ENCODE data around the gene SETDB1.
"Not testable (repeated sequence)": the region's sequence is repeated elsewhere in the genome, so short reads cannot be mapped to it uniquely, and the experiment has no call there.

GRCh38 chr1:150883121-150883520, 43.0 kb upstream of the SETDB1 start:
- not testable (repeated sequence) for TF ChIP-seq CTCF (IDR thresholded peaks at IDR 0.05; ENCODE audit: poor library complexity); EZH2 (IDR thresholded peaks at IDR 0.05; ENCODE audit: borderline replicate concordance); EZH2phosphoT487 (IDR thresholded peaks at IDR 0.05; ENCODE audit: low read depth, severe bottlenecking, unreplicated experiment)
